ENCODE results near the gene NAPSA. TPM values are rescaled to one million over a fixed set of nuclear protein-coding genes. Genes with fewer than 3 reads are reported as not detected.
A peak's percentile ranks its signal among the peaks of the same experiment; 100 is the strongest.

NAPSA gene
- polyA plus RNA-seq, 4 donors, result 9.0 to 11.0 (median 10.0) TPM

GRCh38 chr19:50384685-50385535 is 19.5 kb upstream of the NAPSA start:
- no peak for DNase-seq (ENCODE audit: low read depth in 4 of 4, low spot score in 2 of 4)

GRCh38 chr19:50383852-50384684 is 18.6 kb upstream of the NAPSA start, which contains the start of gene POLD1:
Gene POLD1 (plus strand): TSS chr19:50384347. CDS start chr19:50398852, 14,505 bp downstream.
- DNase-seq (ENCODE audit: low read depth in 4 of 4, low spot score in 2 of 4), result peak; percentile 72 to 93 (median 86)

GRCh38 chr19:50383001-50383851 is 17.8 kb upstream of the NAPSA start:
- no peak for DNase-seq (ENCODE audit: low read depth in 4 of 4, low spot score in 2 of 4)

- no peak for DNase-seq (ENCODE audit: low read depth in 4 of 4, low spot score in 2 of 4)
These were observed 16.7 kb upstream of the NAPSA start for GRCh38 chr19:50381881-50382729.

GRCh38 chr19:50380751-50381151 is 15.3 kb upstream of the NAPSA start:
- DNase-seq (ENCODE audit: low read depth in 4 of 4, low spot score in 2 of 4), result no peak

GRCh38 chr19:50380137-50380536 is 14.7 kb upstream of the NAPSA start:
- DNase-seq (ENCODE audit: low read depth in 4 of 4, low spot score in 2 of 4), result no peak

- DNase-seq (ENCODE audit: low read depth in 4 of 4, low spot score in 2 of 4), result no peak
These were observed 14.2 kb upstream of the NAPSA start for GRCh38 chr19:50379602-50380001.

GRCh38 chr19:50378863-50379236 is 13.4 kb upstream of the NAPSA start:
- DNase-seq (ENCODE audit: low read depth in 4 of 4, low spot score in 2 of 4), result no peak

- DNase-seq (ENCODE audit: low read depth in 4 of 4, low spot score in 2 of 4), result no peak
These were observed 12.9 kb upstream of the NAPSA start for GRCh38 chr19:50378169-50378862.

- no peak for DNase-seq (ENCODE audit: low read depth in 4 of 4, low spot score in 2 of 4)
These were observed 12.1 kb upstream of the NAPSA start for GRCh38 chr19:50377517-50377916.

GRCh38 chr19:50377051-50377461 is 11.6 kb upstream of the NAPSA start:
- DNase-seq (ENCODE audit: low read depth in 4 of 4, low spot score in 2 of 4), result no peak

- peak; percentile 84 to 93 (median 88) for DNase-seq (ENCODE audit: low read depth in 4 of 4, low spot score in 2 of 4)
These were observed 11.0 kb upstream of the NAPSA start, which contains the start of gene NR1H2 for GRCh38 chr19:50376166-50377050. Gene NR1H2 (plus strand): TSS chr19:50376457. CDS start chr19:50377606, 1,149 bp downstream.

- DNase-seq (ENCODE audit: low read depth in 4 of 4, low spot score in 2 of 4), result no peak
These were observed 6.6 kb upstream of the NAPSA start for GRCh38 chr19:50371914-50372475.

GRCh38 chr19:50368649-50369570 is 3.5 kb upstream of the NAPSA start:
- DNase-seq (ENCODE audit: low read depth in 4 of 4, low spot score in 2 of 4), result peak in 3 of 4 donors; percentile 58 to 81 (median 66)

- DNase-seq (ENCODE audit: low read depth in 4 of 4, low spot score in 2 of 4), result no peak
These were observed 2.6 kb downstream of the NAPSA start for GRCh38 chr19:50362656-50363424.

- DNase-seq (ENCODE audit: low read depth in 4 of 4, low spot score in 2 of 4), result no peak
These were observed 3.4 kb downstream of the NAPSA start for GRCh38 chr19:50362030-50362412.

Measured in left renal cortex interstitium (tissue), 4 donors.